K562 (cell line): ENCODE results near the gene CCDC3. TPM values are rescaled to one million over a fixed set of nuclear protein-coding genes. Genes with fewer than 3 reads are reported as not detected.

Experiments used
- MAFF ChIP-seq: IDR thresholded peaks from 2 replicates; pipeline ENCODE4 v1.6.1; 2012; ENCODE audit warnings: low read length, improper control_type of control experiment
- MECOM ChIP-seq: fragments of 250-450 bp; sonication (Bioruptor Pico); IDR thresholded peaks from 2 replicates; pipeline ENCODE4 v1.8.0; 2022; ENCODE audit warnings: inconsistent platforms
- NUFIP1 ChIP-seq: fragments of 450-650 bp; IDR thresholded peaks from 2 replicates; pipeline ENCODE4 v1.6.1; 2018; ENCODE audit not compliant: partially characterized antibody
- U2AF1 ChIP-seq: fragments of 200-400 bp; formaldehyde crosslinking; optimal IDR thresholded peaks from 2 replicates; pipeline ENCODE3; 2017; ENCODE audit warnings: mild to moderate bottlenecking, low read depth, low read length, moderate library complexity
- polyA plus RNA-seq, 8 experiments: library from polyadenylated mRNA; depleted of rRNA in 4 of 8; stranded (reverse) in 5 of 8; unstranded in 3 of 8; fragments of >200 nt; fragmentation: Nextera tagmentation in 2 of 8; fragmentation: Illumina TruSeq in 1 of 8; extraction: Ambion mirVana in 2 of 8; extraction: Trizol in 1 of 8; gene quantifications; 2 replicates each; pipeline versions ENCODE4 v1.2.1 to v1.2.3, GENCODE V29; 2011 to 2014; ENCODE audit warnings: inconsistent platforms in 1 of 8, missing spikeins in 1 of 8
- total RNA-seq, 7 experiments: library from RNA; depleted of rRNA in 6 of 7; stranded (reverse); fragments of >200 nt in 6 of 7; fragmentation: Illumina TruSeq in 2 of 7; extraction: Trizol in 2 of 7; gene quantifications; 2 replicates each; pipeline versions ENCODE4 v1.2.1 to v1.2.3, GENCODE V29; 2011 to 2021; ENCODE audit warnings: low replicate concordance in 1 of 7
- TF ChIP-seq, protein P1 (sequence below): sonication (generic); formaldehyde crosslinking; IDR thresholded peaks from 2 replicates; pipeline ENCODE4 v1.8.0; 2022; ENCODE audit warnings: missing genetic modification reagents, mild to moderate bottlenecking, borderline replicate concordance
- TF ChIP-seq, protein P2 (sequence below): sonication (generic); formaldehyde crosslinking; IDR thresholded peaks from 2 replicates; pipeline ENCODE4 v1.9.0; 2022; ENCODE audit warnings: mild to moderate bottlenecking, missing genetic modification reagents
- TF ChIP-seq, protein P3 (sequence below): fragments of 200-600 bp; sonication (generic); IDR thresholded peaks from one replicate; pipeline ENCODE4 v1.6.1; 2012; ENCODE audit warnings: mild to moderate bottlenecking, low read depth, low read length, inconsistent platforms
- TF ChIP-seq, protein P4 (sequence below): fragments of 250-450 bp; sonication (Bioruptor Pico); IDR thresholded peaks from 2 replicates; pipeline ENCODE4 v1.4.0; 2020

CCDC3 gene
- total and polyA plus RNA-seq, 9 of the 15 experiments (the other 6 are each of a cell fraction or from before 2014, with no cell fraction given) = not detected

DNA sequence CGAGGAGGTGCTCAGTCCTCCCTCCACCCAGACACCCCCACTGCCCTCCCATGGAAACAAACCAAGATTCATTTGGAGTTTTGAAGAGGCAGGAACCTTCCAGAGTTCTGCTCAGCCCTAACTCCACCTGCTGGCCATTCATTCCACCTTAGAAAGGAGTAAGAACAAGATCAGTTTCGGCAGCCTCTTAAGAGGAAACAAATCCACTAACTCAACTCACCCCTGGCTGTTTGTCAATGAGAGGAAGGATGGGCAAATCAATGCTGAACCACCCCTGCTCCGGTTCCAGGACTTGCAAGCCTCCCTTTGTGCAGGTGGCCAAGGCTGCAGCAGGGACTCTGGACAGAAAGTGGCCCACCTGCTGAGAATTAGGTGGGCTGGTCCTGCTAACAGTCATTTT lies 26.2 kb downstream of the CCDC3 start (continued):
- TF ChIP-seq MECOM (CRISPR knock-in tag) (no peak), NUFIP1 (no peak), MAFF (no peak), U2AF1 (no peak)
- TF ChIP-seq, protein P1, sequence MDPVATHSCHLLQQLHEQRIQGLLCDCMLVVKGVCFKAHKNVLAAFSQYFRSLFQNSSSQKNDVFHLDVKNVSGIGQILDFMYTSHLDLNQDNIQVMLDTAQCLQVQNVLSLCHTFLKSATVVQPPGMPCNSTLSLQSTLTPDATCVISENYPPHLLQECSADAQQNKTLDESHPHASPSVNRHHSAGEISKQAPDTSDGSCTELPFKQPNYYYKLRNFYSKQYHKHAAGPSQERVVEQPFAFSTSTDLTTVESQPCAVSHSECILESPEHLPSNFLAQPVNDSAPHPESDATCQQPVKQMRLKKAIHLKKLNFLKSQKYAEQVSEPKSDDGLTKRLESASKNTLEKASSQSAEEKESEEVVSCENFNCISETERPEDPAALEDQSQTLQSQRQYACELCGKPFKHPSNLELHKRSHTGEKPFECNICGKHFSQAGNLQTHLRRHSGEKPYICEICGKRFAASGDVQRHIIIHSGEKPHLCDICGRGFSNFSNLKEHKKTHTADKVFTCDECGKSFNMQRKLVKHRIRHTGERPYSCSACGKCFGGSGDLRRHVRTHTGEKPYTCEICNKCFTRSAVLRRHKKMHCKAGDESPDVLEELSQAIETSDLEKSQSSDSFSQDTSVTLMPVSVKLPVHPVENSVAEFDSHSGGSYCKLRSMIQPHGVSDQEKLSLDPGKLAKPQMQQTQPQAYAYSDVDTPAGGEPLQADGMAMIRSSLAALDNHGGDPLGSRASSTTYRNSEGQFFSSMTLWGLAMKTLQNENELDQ (CRISPR knock-in tag) = no peak
- TF ChIP-seq, protein P2, sequence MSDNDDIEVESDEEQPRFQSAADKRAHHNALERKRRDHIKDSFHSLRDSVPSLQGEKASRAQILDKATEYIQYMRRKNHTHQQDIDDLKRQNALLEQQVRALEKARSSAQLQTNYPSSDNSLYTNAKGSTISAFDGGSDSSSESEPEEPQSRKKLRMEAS (CRISPR knock-in tag) = no peak
- TF ChIP-seq, protein P3, sequence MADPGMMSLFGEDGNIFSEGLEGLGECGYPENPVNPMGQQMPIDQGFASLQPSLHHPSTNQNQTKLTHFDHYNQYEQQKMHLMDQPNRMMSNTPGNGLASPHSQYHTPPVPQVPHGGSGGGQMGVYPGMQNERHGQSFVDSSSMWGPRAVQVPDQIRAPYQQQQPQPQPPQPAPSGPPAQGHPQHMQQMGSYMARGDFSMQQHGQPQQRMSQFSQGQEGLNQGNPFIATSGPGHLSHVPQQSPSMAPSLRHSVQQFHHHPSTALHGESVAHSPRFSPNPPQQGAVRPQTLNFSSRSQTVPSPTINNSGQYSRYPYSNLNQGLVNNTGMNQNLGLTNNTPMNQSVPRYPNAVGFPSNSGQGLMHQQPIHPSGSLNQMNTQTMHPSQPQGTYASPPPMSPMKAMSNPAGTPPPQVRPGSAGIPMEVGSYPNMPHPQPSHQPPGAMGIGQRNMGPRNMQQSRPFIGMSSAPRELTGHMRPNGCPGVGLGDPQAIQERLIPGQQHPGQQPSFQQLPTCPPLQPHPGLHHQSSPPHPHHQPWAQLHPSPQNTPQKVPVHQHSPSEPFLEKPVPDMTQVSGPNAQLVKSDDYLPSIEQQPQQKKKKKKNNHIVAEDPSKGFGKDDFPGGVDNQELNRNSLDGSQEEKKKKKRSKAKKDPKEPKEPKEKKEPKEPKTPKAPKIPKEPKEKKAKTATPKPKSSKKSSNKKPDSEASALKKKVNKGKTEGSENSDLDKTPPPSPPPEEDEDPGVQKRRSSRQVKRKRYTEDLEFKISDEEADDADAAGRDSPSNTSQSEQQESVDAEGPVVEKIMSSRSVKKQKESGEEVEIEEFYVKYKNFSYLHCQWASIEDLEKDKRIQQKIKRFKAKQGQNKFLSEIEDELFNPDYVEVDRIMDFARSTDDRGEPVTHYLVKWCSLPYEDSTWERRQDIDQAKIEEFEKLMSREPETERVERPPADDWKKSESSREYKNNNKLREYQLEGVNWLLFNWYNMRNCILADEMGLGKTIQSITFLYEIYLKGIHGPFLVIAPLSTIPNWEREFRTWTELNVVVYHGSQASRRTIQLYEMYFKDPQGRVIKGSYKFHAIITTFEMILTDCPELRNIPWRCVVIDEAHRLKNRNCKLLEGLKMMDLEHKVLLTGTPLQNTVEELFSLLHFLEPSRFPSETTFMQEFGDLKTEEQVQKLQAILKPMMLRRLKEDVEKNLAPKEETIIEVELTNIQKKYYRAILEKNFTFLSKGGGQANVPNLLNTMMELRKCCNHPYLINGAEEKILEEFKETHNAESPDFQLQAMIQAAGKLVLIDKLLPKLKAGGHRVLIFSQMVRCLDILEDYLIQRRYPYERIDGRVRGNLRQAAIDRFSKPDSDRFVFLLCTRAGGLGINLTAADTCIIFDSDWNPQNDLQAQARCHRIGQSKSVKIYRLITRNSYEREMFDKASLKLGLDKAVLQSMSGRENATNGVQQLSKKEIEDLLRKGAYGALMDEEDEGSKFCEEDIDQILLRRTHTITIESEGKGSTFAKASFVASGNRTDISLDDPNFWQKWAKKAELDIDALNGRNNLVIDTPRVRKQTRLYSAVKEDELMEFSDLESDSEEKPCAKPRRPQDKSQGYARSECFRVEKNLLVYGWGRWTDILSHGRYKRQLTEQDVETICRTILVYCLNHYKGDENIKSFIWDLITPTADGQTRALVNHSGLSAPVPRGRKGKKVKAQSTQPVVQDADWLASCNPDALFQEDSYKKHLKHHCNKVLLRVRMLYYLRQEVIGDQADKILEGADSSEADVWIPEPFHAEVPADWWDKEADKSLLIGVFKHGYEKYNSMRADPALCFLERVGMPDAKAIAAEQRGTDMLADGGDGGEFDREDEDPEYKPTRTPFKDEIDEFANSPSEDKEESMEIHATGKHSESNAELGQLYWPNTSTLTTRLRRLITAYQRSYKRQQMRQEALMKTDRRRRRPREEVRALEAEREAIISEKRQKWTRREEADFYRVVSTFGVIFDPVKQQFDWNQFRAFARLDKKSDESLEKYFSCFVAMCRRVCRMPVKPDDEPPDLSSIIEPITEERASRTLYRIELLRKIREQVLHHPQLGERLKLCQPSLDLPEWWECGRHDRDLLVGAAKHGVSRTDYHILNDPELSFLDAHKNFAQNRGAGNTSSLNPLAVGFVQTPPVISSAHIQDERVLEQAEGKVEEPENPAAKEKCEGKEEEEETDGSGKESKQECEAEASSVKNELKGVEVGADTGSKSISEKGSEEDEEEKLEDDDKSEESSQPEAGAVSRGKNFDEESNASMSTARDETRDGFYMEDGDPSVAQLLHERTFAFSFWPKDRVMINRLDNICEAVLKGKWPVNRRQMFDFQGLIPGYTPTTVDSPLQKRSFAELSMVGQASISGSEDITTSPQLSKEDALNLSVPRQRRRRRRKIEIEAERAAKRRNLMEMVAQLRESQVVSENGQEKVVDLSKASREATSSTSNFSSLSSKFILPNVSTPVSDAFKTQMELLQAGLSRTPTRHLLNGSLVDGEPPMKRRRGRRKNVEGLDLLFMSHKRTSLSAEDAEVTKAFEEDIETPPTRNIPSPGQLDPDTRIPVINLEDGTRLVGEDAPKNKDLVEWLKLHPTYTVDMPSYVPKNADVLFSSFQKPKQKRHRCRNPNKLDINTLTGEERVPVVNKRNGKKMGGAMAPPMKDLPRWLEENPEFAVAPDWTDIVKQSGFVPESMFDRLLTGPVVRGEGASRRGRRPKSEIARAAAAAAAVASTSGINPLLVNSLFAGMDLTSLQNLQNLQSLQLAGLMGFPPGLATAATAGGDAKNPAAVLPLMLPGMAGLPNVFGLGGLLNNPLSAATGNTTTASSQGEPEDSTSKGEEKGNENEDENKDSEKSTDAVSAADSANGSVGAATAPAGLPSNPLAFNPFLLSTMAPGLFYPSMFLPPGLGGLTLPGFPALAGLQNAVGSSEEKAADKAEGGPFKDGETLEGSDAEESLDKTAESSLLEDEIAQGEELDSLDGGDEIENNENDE = no peak
- TF ChIP-seq, protein P4, sequence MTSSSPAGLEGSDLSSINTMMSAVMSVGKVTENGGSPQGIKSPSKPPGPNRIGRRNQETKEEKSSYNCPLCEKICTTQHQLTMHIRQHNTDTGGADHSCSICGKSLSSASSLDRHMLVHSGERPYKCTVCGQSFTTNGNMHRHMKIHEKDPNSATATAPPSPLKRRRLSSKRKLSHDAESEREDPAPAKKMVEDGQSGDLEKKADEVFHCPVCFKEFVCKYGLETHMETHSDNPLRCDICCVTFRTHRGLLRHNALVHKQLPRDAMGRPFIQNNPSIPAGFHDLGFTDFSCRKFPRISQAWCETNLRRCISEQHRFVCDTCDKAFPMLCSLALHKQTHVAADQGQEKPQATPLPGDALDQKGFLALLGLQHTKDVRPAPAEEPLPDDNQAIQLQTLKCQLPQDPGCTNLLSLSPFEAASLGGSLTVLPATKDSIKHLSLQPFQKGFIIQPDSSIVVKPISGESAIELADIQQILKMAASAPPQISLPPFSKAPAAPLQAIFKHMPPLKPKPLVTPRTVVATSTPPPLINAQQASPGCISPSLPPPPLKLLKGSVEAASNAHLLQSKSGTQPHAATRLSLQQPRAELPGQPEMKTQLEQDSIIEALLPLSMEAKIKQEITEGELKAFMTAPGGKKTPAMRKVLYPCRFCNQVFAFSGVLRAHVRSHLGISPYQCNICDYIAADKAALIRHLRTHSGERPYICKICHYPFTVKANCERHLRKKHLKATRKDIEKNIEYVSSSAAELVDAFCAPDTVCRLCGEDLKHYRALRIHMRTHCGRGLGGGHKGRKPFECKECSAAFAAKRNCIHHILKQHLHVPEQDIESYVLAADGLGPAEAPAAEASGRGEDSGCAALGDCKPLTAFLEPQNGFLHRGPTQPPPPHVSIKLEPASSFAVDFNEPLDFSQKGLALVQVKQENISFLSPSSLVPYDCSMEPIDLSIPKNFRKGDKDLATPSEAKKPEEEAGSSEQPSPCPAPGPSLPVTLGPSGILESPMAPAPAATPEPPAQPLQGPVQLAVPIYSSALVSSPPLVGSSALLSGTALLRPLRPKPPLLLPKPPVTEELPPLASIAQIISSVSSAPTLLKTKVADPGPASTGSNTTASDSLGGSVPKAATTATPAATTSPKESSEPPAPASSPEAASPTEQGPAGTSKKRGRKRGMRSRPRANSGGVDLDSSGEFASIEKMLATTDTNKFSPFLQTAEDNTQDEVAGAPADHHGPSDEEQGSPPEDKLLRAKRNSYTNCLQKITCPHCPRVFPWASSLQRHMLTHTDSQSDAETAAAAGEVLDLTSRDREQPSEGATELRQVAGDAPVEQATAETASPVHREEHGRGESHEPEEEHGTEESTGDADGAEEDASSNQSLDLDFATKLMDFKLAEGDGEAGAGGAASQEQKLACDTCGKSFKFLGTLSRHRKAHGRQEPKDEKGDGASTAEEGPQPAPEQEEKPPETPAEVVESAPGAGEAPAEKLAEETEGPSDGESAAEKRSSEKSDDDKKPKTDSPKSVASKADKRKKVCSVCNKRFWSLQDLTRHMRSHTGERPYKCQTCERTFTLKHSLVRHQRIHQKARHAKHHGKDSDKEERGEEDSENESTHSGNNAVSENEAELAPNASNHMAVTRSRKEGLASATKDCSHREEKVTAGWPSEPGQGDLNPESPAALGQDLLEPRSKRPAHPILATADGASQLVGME (CRISPR knock-in tag) = no peak
